H9 (cell line): Measurements from ENCODE around the gene KCNMA1. TPM values are rescaled to one million over a fixed set of nuclear protein-coding genes. Genes with fewer than 3 reads are reported as not detected.

ENCODE experiments used
- DNase-seq: peaks from one replicate; pipeline ENCODE4 v3.0.0-alpha.2; 2017
- H2AFZ ChIP-seq: one replicate; pipeline ENCODE4 v1.6.1; 2013; ENCODE audit warnings: mild to moderate bottlenecking, low read length, control low read depth, moderate library complexity
- H2AK5ac ChIP-seq: 2 replicates; pipeline ENCODE4 v1.6.1; 2013; ENCODE audit warnings: low read length, control low read depth, mixed read lengths; ENCODE audit not compliant: insufficient read length
- H2BK120ac ChIP-seq: one replicate; pipeline ENCODE4 v1.6.1; 2013; ENCODE audit warnings: low read depth, mild to moderate bottlenecking, low read length, control low read depth, inconsistent platforms; ENCODE audit not compliant: poor library complexity, severe bottlenecking
- H2BK12ac ChIP-seq: 2 replicates; pipeline ENCODE4 v1.6.1; 2013; ENCODE audit warnings: low read length, control low read depth, mixed read lengths, low read depth; ENCODE audit not compliant: insufficient read length
- H2BK15ac ChIP-seq: 2 replicates; pipeline ENCODE4 v1.6.1; 2013; ENCODE audit warnings: low read depth, low read length, control low read depth
- H2BK20ac ChIP-seq: one replicate; pipeline ENCODE4 v1.6.1; 2013; ENCODE audit warnings: low read depth, mild to moderate bottlenecking, low read length, control low read depth, inconsistent platforms; ENCODE audit not compliant: poor library complexity, severe bottlenecking
- H2BK5ac ChIP-seq: 2 replicates; pipeline ENCODE4 v1.6.1; 2013; ENCODE audit warnings: low read length, control low read depth, mixed read lengths; ENCODE audit not compliant: insufficient read length
- H3K14ac ChIP-seq: 2 replicates; pipeline ENCODE4 v1.6.1; 2013; ENCODE audit warnings: low read length, control low read depth; ENCODE audit not compliant: insufficient read depth
- H3K18ac ChIP-seq: 2 replicates; pipeline ENCODE4 v1.6.1; 2013; ENCODE audit warnings: low read depth, mild to moderate bottlenecking, mixed read lengths, low read length, control low read depth; ENCODE audit not compliant: insufficient read length
- H3K23ac ChIP-seq: 2 replicates; pipeline ENCODE4 v1.6.1; 2013; ENCODE audit warnings: low read length, control low read depth, mixed read lengths, low read depth; ENCODE audit not compliant: insufficient read length
- H3K23me2 ChIP-seq: 2 replicates; pipeline ENCODE4 v1.6.1; 2013; ENCODE audit warnings: low read depth, mild to moderate bottlenecking, mixed read lengths, low read length, control low read depth; ENCODE audit not compliant: insufficient read length, poor library complexity, severe bottlenecking
- H3K27ac ChIP-seq: 2 replicates; pipeline ENCODE4 v1.5.1; 2013; ENCODE audit warnings: low read length, control low read depth, mixed read lengths, low read depth; ENCODE audit not compliant: insufficient read length
- H3K27me3 ChIP-seq: 2 replicates; pipeline ENCODE4 v1.6.1; 2013; ENCODE audit warnings: low read length, control low read depth, inconsistent platforms; ENCODE audit not compliant: insufficient read depth
- H3K4ac ChIP-seq: 2 replicates; pipeline ENCODE4 v1.6.1; 2013; ENCODE audit warnings: low read depth, mild to moderate bottlenecking, control low read depth, inconsistent platforms, low read length, moderate library complexity
- H3K4me1 ChIP-seq: 2 replicates; pipeline ENCODE4 v1.6.1; 2013; ENCODE audit warnings: low read length, control low read depth, inconsistent platforms; ENCODE audit not compliant: insufficient read depth
- H3K4me2 ChIP-seq: 2 replicates; pipeline ENCODE4 v1.6.1; 2013; ENCODE audit warnings: low read length, control low read depth, mixed read lengths; ENCODE audit not compliant: insufficient read length, insufficient read depth
- H3K56ac ChIP-seq: 2 replicates; pipeline ENCODE4 v1.6.1; 2013; ENCODE audit warnings: low read depth, mild to moderate bottlenecking, mixed read lengths, low read length, control low read depth; ENCODE audit not compliant: insufficient read length
- H3K79me1 ChIP-seq: 2 replicates; pipeline ENCODE4 v1.6.1; 2013; ENCODE audit warnings: low read depth, mild to moderate bottlenecking, moderate library complexity, low read length, control low read depth, inconsistent platforms; ENCODE audit not compliant: insufficient read depth, poor library complexity, severe bottlenecking
- H3K79me2 ChIP-seq: 2 replicates; pipeline ENCODE4 v1.6.1; 2013; ENCODE audit warnings: low read length, control low read depth, inconsistent platforms; ENCODE audit not compliant: insufficient read depth
- H3K9ac ChIP-seq: 2 replicates; pipeline ENCODE4 v1.6.1; 2013; ENCODE audit warnings: low read length, control low read depth, mixed read lengths; ENCODE audit not compliant: insufficient read length; ENCODE audit errors: extremely low read depth
- H3K9me3 ChIP-seq: one replicate; pipeline ENCODE4 v1.6.1; 2013; ENCODE audit warnings: low read depth, low read length, inconsistent platforms; ENCODE audit not compliant: control insufficient read depth
- H3T11ph ChIP-seq: one replicate; pipeline ENCODE4 v1.6.1; 2013; ENCODE audit warnings: mild to moderate bottlenecking, low read length, control low read depth, inconsistent platforms
- H4K20me1 ChIP-seq: one replicate; pipeline ENCODE4 v1.6.1; 2013; ENCODE audit not compliant: control insufficient read depth, insufficient read length, insufficient read depth
- H4K5ac ChIP-seq: 2 replicates; pipeline ENCODE4 v1.6.1; 2013; ENCODE audit warnings: low read depth, mild to moderate bottlenecking, mixed read lengths, low read length, control low read depth; ENCODE audit not compliant: insufficient read length
- H4K8ac ChIP-seq: replicated peaks from 2 replicates; pipeline ENCODE4 v1.6.1; 2013; ENCODE audit warnings: low read length, control low read depth, mixed read lengths, low read depth; ENCODE audit not compliant: insufficient read length
- H4K91ac ChIP-seq: 2 replicates; pipeline ENCODE4 v1.6.1; 2013; ENCODE audit warnings: low read depth, mild to moderate bottlenecking, moderate library complexity, mixed read lengths, low read length, control low read depth; ENCODE audit not compliant: insufficient read length
- H3K27ac Mint-ChIP-seq, 3 experiments: 2 replicates in 2 of 3; 3 replicates in 1 of 3; pipeline ENCODE4 v1.8.0; 2020 to 2021; ENCODE audit warnings: mixed read lengths in 3 of 3, mild to moderate bottlenecking in 1 of 3, moderate library complexity in 1 of 3
- H3K27me3 Mint-ChIP-seq: 2 replicates; pipeline ENCODE4 v1.8.0; 2021; ENCODE audit warnings: low read depth, mild to moderate bottlenecking, moderate library complexity, mixed read lengths
- H3K36me3 Mint-ChIP-seq, 3 experiments: 2 replicates in 2 of 3; 3 replicates in 1 of 3; pipeline ENCODE4 v1.8.0; 2020 to 2021; ENCODE audit warnings: low read depth in 3 of 3, mixed read lengths in 3 of 3; ENCODE audit not compliant: insufficient read depth in 1 of 3
- H3K4me1 Mint-ChIP-seq, 2 experiments: 2 replicates each; pipeline ENCODE4 v1.8.0; 2020; ENCODE audit warnings: mixed read lengths in 2 of 2
- H3K4me3 Mint-ChIP-seq, 2 experiments: 2 replicates in 1 of 2; 3 replicates in 1 of 2; pipeline ENCODE4 v1.8.0; 2020 to 2021; ENCODE audit warnings: mild to moderate bottlenecking in 2 of 2, mixed read lengths in 2 of 2, moderate library complexity in 1 of 2
- H3K9me3 Mint-ChIP-seq, 2 experiments: 2 replicates in 1 of 2; 3 replicates in 1 of 2; pipeline ENCODE4 v1.8.0; 2020; ENCODE audit warnings: mild to moderate bottlenecking in 2 of 2, mixed read lengths in 2 of 2, moderate library complexity in 1 of 2
- CTCF ChIP-seq: fragments of 200-600 bp; sonication (generic); conservative IDR thresholded peaks from 3 replicates; pipeline ENCODE4 v1.8.0; 2021; ENCODE audit warnings: antibody characterized with exemption, mild to moderate bottlenecking
- WGBS: extraction: QIAGEN DNeasy Blood & Tissue Kit; methylation state at CpG from one replicate; pipeline ENCODE4 v1.1.7; 2013; ENCODE audit warnings: missing lambda C conversion rate, low lambda C conversion rate, mixed read lengths; ENCODE audit not compliant: insufficient read length; ENCODE audit errors: extremely low coverage; 5-methylcytosine and 5-hydroxymethylcytosine counted together
- total RNA-seq: library from RNA; stranded (reverse); gene quantifications from 2 replicates; pipeline ENCODE4 v1.2.1, GENCODE V29; 2021

KCNMA1 gene
- total RNA-seq, 1 experiment from 2014 or later: 2.0 TPM

GRCh38 chr10:77648472-77648871 lies 10.9 kb upstream of the KCNMA1 start:
- Histone ChIP-seq H3K56ac (no peak overlapping the region), H3K4me2 (no peak overlapping the region), H3K23me2 (no peaks in the 10 kb centered on the region), H3K14ac (no peak overlapping the region), H2AK5ac (no peak overlapping the region), H4K8ac (no peak overlapping the region), H3K79me1 (no peaks in the 10 kb centered on the region), H3K27ac (no peak overlapping the region), H3K79me2 (no peaks in the 10 kb centered on the region), H3K23ac (no peak overlapping the region), H3K4ac (no peak overlapping the region), H3T11ph (no peak overlapping the region), H2BK5ac (no peak overlapping the region), H3K9me3 (no peaks in the 10 kb centered on the region), H2BK20ac (no peak overlapping the region), H4K5ac (no peak overlapping the region), H3K27me3 (no peaks in the 10 kb centered on the region), H2BK15ac (no peak overlapping the region), H4K20me1 (no peaks in the 10 kb centered on the region), H2BK12ac (no peak overlapping the region), H2AFZ (no peak overlapping the region), H3K4me1 (peaks cover 9% of the 10 kb centered on the region), H3K18ac (no peak overlapping the region), H3K9ac (no peak overlapping the region), H2BK120ac (no peak overlapping the region), H4K91ac (no peak overlapping the region)
- no peak for DNase-seq
- peaks cover 29 to 38% of the 10 kb centered on the region in 2 experiments for H3K9me3 Mint-ChIP-seq
- no peak for TF ChIP-seq CTCF
- peaks cover 10 to 37% (median 12%) of the 10 kb centered on the region in 3 experiments for H3K36me3 Mint-ChIP-seq
- no peak overlapping the region for H3K27ac Mint-ChIP-seq
- no peak overlapping the region for H3K4me3 Mint-ChIP-seq
- no CpG with 5 or more reads among the region's 1 CpG for WGBS
- H3K4me1 Mint-ChIP-seq: peaks cover 29 to 32% of the 10 kb centered on the region in 2 experiments
- peaks cover 39% of the 10 kb centered on the region for H3K27me3 Mint-ChIP-seq
